Islet precursor cell (in vitro differentiated cells): ENCODE measurements around the gene POLG2.
"Not testable (repeated sequence)": the region's sequence is repeated elsewhere in the genome, so short reads cannot be mapped to it uniquely, and the experiment has no call there.

ENCODE experiments used
- DNase-seq: peaks from one replicate; pipeline ENCODE4 v3.0.0-alpha.2; 2018

The POLG2 gene

GRCh38 chr17:64437944-64438525 lies 58.8 kb downstream of the POLG2 start:
- no peak for DNase-seq

DNA sequence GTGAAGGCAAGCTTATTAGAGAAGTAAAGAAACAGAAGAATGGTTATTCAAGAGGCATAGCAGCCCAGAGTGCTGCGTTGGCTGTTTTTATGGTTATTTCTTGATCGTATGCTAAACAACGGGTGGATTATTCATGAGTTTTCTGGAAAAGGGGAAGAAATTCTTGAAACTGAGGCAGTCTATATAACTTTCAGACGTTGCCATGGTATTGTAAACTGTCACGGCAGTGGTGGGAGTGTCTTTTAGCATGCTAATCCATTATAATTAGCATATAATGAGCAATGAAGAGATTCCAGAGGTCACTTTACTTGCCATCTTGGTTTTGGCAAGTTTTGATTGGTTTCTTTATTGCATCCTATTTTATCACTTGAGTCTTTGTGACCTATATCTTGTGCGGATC lies 65.3 kb downstream of the POLG2 start:
- no peak for DNase-seq

GRCh38 chr17:64430036-64430435 lies 66.8 kb downstream of the POLG2 start:
- not testable (repeated sequence) for DNase-seq

DNA sequence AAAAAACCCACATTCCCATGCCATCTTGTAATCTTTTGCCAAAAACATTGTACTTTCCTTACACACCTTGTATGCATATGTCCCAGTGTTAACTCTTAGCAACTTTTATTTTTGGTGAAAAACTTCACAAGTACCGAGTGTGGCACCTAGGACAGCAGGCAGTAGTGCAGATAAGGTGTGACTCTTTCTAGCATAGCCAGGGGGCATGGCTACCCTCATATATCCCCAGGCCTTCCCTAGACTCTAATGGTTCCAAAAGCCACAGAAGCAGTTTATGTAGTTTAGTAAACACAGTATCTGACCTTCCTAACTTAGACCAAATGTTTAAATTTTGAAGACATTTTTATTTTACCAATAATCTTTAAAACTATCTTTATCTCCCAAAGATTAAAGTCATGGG lies 68.4 kb downstream of the POLG2 start:
- no peak for DNase-seq
